ENCODE results near the gene LRFN2. TPM values are rescaled to one million over a fixed set of nuclear protein-coding genes. Genes with fewer than 3 reads are reported as not detected.

LRFN2 gene
- polyA plus RNA-seq, 1 donor from 2014 or later: 14.8 TPM

- H3K4me3 ChIP-seq (ENCODE audit: low read length): no peak overlapping the region
- no peaks in the 10 kb centered on the region for H3K36me3 ChIP-seq (ENCODE audit: insufficient read depth, low read length)
- no peak overlapping the region for H3K27ac ChIP-seq (ENCODE audit: low read length)
- H2AFZ ChIP-seq (ENCODE audit: low read depth, low read length): no peak overlapping the region
- H4K20me1 ChIP-seq (ENCODE audit: insufficient read depth): no peaks in the 10 kb centered on the region
- no peaks in the 10 kb centered on the region for H3K79me2 ChIP-seq (replicated peaks; ENCODE audit: insufficient read depth, low read length)
- no peak overlapping the region for H3K4me2 ChIP-seq (ENCODE audit: low read length)
- H3K9me2 ChIP-seq (ENCODE audit: insufficient read depth, low read length): no peaks in the 10 kb centered on the region
- TF ChIP-seq RAD21 (conservative IDR thresholded peaks at IDR 0.05): no peak
- no peak for TF ChIP-seq EP300 (conservative IDR thresholded peaks at IDR 0.05; ENCODE audit: poor library complexity, severe bottlenecking)
- no peak for TF ChIP-seq REST (IDR thresholded peaks at IDR 0.05; ENCODE audit: borderline replicate concordance)
- no peak for TF ChIP-seq EZH2 (IDR thresholded peaks at IDR 0.05; ENCODE audit: borderline replicate concordance, insufficient read depth, low read length, poor library complexity, severe bottlenecking)
- TF ChIP-seq SMC3 (conservative IDR thresholded peaks at IDR 0.05; ENCODE audit: poor library complexity): no peak
- no peak for TF ChIP-seq POLR2AphosphoS5 (IDR thresholded peaks at IDR 0.05)
- TF ChIP-seq TAF1 (IDR thresholded peaks at IDR 0.05; ENCODE audit: low read depth): no peak
- TF ChIP-seq MXI1 (conservative IDR thresholded peaks at IDR 0.05; ENCODE audit: poor library complexity, severe bottlenecking): no peak
- TF ChIP-seq CTCF (IDR thresholded peaks at IDR 0.05; ENCODE audit: poor library complexity, severe bottlenecking): no peak
- no peaks in the 10 kb centered on the region for H3K9me3 ChIP-seq (ENCODE audit: low read length)
- H3K9ac ChIP-seq (ENCODE audit: low read length): no peak overlapping the region
- no peaks in the 10 kb centered on the region for H3K27me3 ChIP-seq (ENCODE audit: insufficient read depth, low read depth, low read length)
- no peaks in the 10 kb centered on the region for H3F3A ChIP-seq (ENCODE audit: insufficient read depth, low read length, poor library complexity, severe bottlenecking)
Observed at GRCh38 chr6:40441150-40441549, 146.0 kb downstream of the LRFN2 start.

GRCh38 chr6:40440053-40440452 lies 147.1 kb downstream of the LRFN2 start:
- no peaks in the 10 kb centered on the region for H3K79me2 ChIP-seq (replicated peaks; ENCODE audit: insufficient read depth, low read length)
- no peaks in the 10 kb centered on the region for H4K20me1 ChIP-seq (ENCODE audit: insufficient read depth)
- TF ChIP-seq CTCF (IDR thresholded peaks at IDR 0.05; ENCODE audit: poor library complexity, severe bottlenecking): no peak
- TF ChIP-seq RAD21 (conservative IDR thresholded peaks at IDR 0.05): no peak
- TF ChIP-seq SMC3 (conservative IDR thresholded peaks at IDR 0.05; ENCODE audit: poor library complexity): no peak
- no peak for TF ChIP-seq TAF1 (IDR thresholded peaks at IDR 0.05; ENCODE audit: low read depth)
- TF ChIP-seq POLR2AphosphoS5 (IDR thresholded peaks at IDR 0.05): no peak
- TF ChIP-seq MXI1 (conservative IDR thresholded peaks at IDR 0.05; ENCODE audit: poor library complexity, severe bottlenecking): no peak
- no peak for TF ChIP-seq EZH2 (IDR thresholded peaks at IDR 0.05; ENCODE audit: borderline replicate concordance, insufficient read depth, low read length, poor library complexity, severe bottlenecking)
- no peak for TF ChIP-seq EP300 (conservative IDR thresholded peaks at IDR 0.05; ENCODE audit: poor library complexity, severe bottlenecking)
- no peak for TF ChIP-seq REST (IDR thresholded peaks at IDR 0.05; ENCODE audit: borderline replicate concordance)
- no peaks in the 10 kb centered on the region for H3F3A ChIP-seq (ENCODE audit: insufficient read depth, low read length, poor library complexity, severe bottlenecking)
- H3K27ac ChIP-seq (ENCODE audit: low read length): no peak overlapping the region
- H3K36me3 ChIP-seq (ENCODE audit: insufficient read depth, low read length): no peaks in the 10 kb centered on the region
- no peaks in the 10 kb centered on the region for H3K9me3 ChIP-seq (ENCODE audit: low read length)
- H3K9me2 ChIP-seq (ENCODE audit: insufficient read depth, low read length): no peaks in the 10 kb centered on the region
- no peaks in the 10 kb centered on the region for H3K27me3 ChIP-seq (ENCODE audit: insufficient read depth, low read depth, low read length)
- no peak overlapping the region for H3K9ac ChIP-seq (ENCODE audit: low read length)
- H3K4me3 ChIP-seq (ENCODE audit: low read length): no peak overlapping the region
- H3K4me2 ChIP-seq (ENCODE audit: low read length): no peak overlapping the region
- H2AFZ ChIP-seq (ENCODE audit: low read depth, low read length): no peak overlapping the region

All from neural cell (in vitro differentiated cells).